ENCODE measurements around the gene SYDE1.

Gene SYDE1

GRCh38 chr19:15125232-15126067 is 18.2 kb downstream of the SYDE1 start:
- DNase-seq, result peak; percentile 99

- no peak for DNase-seq
Observed at GRCh38 chr19:15126131-15126910, 19.1 kb downstream of the SYDE1 start.

- DNase-seq, result no peak
Observed at GRCh38 chr19:15128162-15128770, 21.1 kb downstream of the SYDE1 start.

GRCh38 chr19:15129856-15130585 is 22.8 kb downstream of the SYDE1 start:
- DNase-seq, result no peak

GRCh38 chr19:15136234-15136954 is 29.2 kb downstream of the SYDE1 start:
- no peak for DNase-seq

- no peak for DNase-seq
Observed at GRCh38 chr19:15137777-15138176, 30.6 kb downstream of the SYDE1 start.

GRCh38 chr19:15138427-15138826 is 31.2 kb downstream of the SYDE1 start:
- DNase-seq, result no peak

- no peak for DNase-seq
Observed at GRCh38 chr19:15141143-15141542, 33.9 kb downstream of the SYDE1 start.

- no peak for DNase-seq
Observed at GRCh38 chr19:15142313-15142712, 35.1 kb downstream of the SYDE1 start.

- DNase-seq, result no peak
Observed at GRCh38 chr19:15144046-15144646, 36.9 kb downstream of the SYDE1 start.

GRCh38 chr19:15147090-15147489 is 39.9 kb downstream of the SYDE1 start:
- DNase-seq, result no peak

- DNase-seq, result peak; percentile 75
Observed at GRCh38 chr19:15149737-15150136, 42.5 kb downstream of the SYDE1 start.

- DNase-seq, result peak; percentile 68
Observed at GRCh38 chr19:15154002-15154612, 46.9 kb downstream of the SYDE1 start.

- no peak for DNase-seq
Observed at GRCh38 chr19:15155296-15155695, 48.1 kb downstream of the SYDE1 start.

GRCh38 chr19:15156391-15156790 is 49.2 kb downstream of the SYDE1 start:
- no peak for DNase-seq

GRCh38 chr19:15159251-15159650 is 52.0 kb downstream of the SYDE1 start:
- peak; percentile 81 for DNase-seq

- DNase-seq, result peak; percentile 44
Observed at GRCh38 chr19:15161028-15161984, 54.1 kb downstream of the SYDE1 start.

Measured in MV-4-11 (cell line).